ENCODE data around the gene SUDS3. TPM values are rescaled to one million over a fixed set of nuclear protein-coding genes. Genes with fewer than 3 reads are reported as not detected.

The SUDS3 gene, protein sequence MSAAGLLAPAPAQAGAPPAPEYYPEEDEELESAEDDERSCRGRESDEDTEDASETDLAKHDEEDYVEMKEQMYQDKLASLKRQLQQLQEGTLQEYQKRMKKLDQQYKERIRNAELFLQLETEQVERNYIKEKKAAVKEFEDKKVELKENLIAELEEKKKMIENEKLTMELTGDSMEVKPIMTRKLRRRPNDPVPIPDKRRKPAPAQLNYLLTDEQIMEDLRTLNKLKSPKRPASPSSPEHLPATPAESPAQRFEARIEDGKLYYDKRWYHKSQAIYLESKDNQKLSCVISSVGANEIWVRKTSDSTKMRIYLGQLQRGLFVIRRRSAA
- 33.0 and 36.4 TPM in 2 replicates for total RNA-seq

DNA sequence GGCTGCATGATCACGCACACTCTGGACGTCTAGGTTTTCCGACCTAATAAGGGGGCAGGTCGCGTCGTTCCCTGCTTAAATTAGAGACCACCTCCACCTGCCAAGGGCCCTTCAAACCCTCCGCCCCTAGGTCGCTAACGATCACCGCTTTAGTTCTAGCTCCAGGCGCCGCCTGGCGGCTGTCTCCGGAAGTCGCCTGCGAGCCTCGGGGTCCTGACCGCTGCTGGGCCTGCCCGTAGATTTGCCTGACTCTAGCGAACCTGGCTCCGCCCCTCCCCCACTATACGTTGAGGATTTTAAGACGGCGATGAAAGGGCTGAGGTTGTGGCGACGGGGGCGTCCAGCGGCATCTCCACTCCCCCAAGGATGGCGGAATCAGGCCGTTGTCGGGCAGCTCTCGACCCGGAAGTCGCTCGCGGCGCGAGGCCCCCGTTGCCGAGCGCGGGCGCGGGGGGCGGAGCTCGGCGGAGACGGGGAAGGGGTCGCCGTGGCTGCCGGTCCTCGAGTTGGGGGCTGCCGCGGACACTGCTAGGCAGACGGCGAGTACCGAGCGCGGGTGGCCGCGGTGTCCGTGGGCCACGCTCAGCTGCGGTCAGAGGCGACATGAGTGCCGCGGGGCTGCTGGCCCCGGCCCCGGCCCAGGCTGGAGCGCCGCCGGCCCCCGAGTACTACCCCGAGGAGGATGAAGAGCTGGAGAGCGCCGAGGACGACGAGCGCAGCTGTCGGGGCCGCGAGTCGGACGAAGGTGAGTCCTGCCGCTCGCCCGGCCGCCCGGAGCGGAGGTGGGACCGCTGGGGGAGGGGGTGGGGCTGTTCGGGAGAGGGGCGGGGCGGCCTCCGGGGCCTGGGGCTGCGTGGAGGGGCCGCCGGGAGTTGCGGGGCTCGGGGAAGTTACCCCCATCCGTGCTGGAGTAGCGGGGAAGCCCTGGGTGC is at the start of gene SUDS3:
TSS of gene SUDS3 (plus strand) at position 467 of the 932 bp plus-strand sequence. CDS start at position 604, 137 bp downstream.

DNA sequence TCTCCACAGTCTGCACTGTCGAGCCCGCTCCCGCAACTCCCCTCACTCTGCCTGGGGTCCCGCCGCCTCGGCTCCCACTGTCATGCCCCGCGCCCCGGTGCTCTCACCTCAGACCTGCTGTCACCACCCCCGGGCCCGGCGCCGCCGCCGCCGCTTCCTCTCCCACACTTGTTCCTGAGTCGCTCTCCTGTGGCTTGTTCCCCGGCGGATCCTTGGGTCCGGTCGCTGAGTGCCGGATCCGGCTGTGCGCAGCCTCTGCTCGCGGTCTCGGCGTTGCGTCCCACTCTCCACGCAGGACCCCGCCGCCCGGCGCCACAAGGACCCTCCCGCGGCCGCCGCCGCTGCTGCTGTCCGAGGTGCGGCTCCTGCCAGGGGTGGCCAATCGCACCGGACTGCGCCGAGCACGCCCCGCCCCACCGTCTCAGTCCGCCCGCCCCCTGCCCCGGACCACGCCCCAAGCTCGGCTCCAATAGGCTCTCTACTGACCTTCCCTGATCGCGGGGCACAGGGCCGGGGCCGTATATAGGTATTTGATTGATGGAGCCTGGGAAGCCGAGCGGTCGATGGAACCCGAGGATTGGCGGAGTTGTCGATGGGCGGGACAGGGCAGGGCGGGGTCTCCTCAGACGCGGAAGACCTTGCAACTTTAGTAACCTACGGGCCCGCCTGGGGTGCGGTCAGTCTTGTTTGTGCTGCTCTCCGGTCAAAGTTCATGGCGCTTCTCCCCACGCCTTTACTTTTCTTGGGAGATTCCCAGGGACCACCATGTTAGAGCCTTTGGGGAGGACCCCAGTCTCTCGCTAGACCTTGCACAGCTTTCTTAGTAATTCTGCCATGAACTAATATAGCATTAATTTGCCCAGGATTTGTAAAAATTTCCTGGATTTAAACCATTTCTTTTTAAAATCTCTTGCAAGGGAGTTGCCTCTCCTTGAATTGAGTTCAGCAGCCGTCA is 3.5 kb upstream of the SUDS3 start, which contains the start of gene TAOK3:
TSS of gene TAOK3 (minus strand) at position 367 of the 955 bp plus-strand sequence. CDS start 117,340 bp downstream, outside the sequence.

Other genes starting within 250 kb of the SUDS3 start
- gene PEBP1, start 240.4 kb upstream of the SUDS3 start, total RNA-seq, result 162 and 173 TPM in 2 replicates
- gene TAOK3, start 3.6 kb upstream of the SUDS3 start, total RNA-seq, result 41.3 and 52.7 TPM in 2 replicates

Measured in smooth muscle cell of the umbilical artery (primary cell).